Activated T-helper 1 cell treated with anti-CD3 and anti-CD28 coated beads, Interleukin-12 subunit alpha, Interleukin-12 subunit beta, Interleukin-2, Interleukin-4 antibody, amounts not matched to agents 30 ng/mL and 10 ng/mL and 1 ng/mL, durations not matched to agents 14 hours and 24 hours and 36 hours (primary cell): ENCODE measurements around the gene OSBPL2. TPM values are rescaled to one million over a fixed set of nuclear protein-coding genes. Genes with fewer than 3 reads are reported as not detected.

Experiments used
- DNase-seq: peaks from one replicate; pipeline ENCODE4 v3.0.0; 2021; ENCODE audit warnings: low spot score
- H3K27ac Mint-ChIP-seq: one replicate; pipeline ENCODE4 v1.8.0; 2021; ENCODE audit warnings: mild to moderate bottlenecking, mixed read lengths
- H3K27me3 Mint-ChIP-seq: one replicate; pipeline ENCODE4 v1.8.0; 2022; ENCODE audit warnings: mild to moderate bottlenecking, moderate library complexity, mixed read lengths; ENCODE audit not compliant: insufficient read depth
- H3K36me3 Mint-ChIP-seq: one replicate; pipeline ENCODE4 v1.8.0; 2021; ENCODE audit warnings: low read depth, mixed read lengths
- H3K4me1 Mint-ChIP-seq: one replicate; pipeline ENCODE4 v1.8.0; 2021; ENCODE audit warnings: low read depth, mixed read lengths
- H3K4me3 Mint-ChIP-seq: one replicate; pipeline ENCODE4 v1.8.0; 2021; ENCODE audit warnings: mild to moderate bottlenecking, moderate library complexity, mixed read lengths
- H3K9me3 Mint-ChIP-seq: one replicate; pipeline ENCODE4 v1.8.0; 2021; ENCODE audit warnings: mixed read lengths
- intact Hi-C: fragments of 100-400 bp; cut with micrococcal nuclease; formaldehyde crosslinking; loops from one replicate; pipeline ENCODE4 v1.15.1; 2024
- total RNA-seq: library from RNA; stranded (reverse); gene quantifications from 2 replicates; pipeline ENCODE4 v1.2.3, GENCODE V29; 2022

OSBPL2 gene
- total RNA-seq, result 27.0 and 31.6 TPM in 2 replicates

DNA sequence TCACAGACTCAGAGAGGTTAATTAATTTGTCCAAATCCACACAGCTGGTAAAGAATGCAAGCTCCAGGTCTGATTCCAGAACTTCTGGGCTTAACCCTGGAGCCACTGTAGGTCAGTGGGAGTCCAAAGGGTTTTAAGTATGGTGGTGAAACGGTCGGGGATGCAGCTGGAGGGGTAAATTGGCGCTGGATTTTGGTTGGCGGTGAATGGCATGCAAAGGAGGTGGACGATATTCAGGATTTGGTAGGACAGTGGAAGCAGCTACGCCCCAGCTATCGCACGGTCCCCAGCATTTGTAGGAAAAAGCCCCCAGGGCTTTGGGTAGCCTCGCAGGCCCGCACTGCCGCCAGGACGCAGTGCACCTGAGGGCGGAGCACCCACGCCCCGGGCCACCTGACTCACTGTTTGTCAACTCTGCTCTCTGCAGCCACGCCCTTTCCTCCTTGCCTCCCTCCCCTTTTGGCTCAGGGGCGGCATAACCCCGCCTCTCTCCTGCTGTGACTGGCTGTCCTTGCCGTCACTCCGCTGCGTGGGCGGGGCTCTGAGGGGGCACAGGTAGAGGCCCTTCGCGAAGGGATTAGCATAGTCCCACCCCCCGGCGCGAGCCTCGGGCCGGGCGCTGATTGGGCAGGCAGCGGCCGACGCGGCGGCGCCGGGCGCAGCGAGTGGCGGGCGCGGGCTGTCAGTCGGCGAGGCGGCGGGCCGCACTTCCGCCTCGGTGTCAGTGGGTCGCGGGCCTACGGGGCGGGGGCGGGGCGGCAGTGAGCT lies at the start of gene OSBPL2:
OSBPL2 (plus strand) TSS at position 721 of the 768 bp plus-strand sequence. CDS start 17,664 bp downstream, outside the sequence.
- intact Hi-C loops, result loop anchor here (1.0 to 10.0 kb wide), 10 partner anchors 18 to 1034 kb away; partner anchors contain the start of genes ADRM1, ARFGAP1, HRH3 and LSM14B
- Mint-ChIP-seq H3K4me1 (peaks cover 16% of the 10 kb centered on the region), H3K27me3 (no peaks in the 10 kb centered on the region), H3K27ac (peak within 1 kb of the TSS; percentile 58), H3K9me3 (no peaks in the 10 kb centered on the region), H3K36me3 (peaks cover 6% of the 10 kb centered on the region), H3K4me3 (peak within 1 kb of the TSS; percentile 85)
- DNase-seq, result peak; percentile 100

DNA sequence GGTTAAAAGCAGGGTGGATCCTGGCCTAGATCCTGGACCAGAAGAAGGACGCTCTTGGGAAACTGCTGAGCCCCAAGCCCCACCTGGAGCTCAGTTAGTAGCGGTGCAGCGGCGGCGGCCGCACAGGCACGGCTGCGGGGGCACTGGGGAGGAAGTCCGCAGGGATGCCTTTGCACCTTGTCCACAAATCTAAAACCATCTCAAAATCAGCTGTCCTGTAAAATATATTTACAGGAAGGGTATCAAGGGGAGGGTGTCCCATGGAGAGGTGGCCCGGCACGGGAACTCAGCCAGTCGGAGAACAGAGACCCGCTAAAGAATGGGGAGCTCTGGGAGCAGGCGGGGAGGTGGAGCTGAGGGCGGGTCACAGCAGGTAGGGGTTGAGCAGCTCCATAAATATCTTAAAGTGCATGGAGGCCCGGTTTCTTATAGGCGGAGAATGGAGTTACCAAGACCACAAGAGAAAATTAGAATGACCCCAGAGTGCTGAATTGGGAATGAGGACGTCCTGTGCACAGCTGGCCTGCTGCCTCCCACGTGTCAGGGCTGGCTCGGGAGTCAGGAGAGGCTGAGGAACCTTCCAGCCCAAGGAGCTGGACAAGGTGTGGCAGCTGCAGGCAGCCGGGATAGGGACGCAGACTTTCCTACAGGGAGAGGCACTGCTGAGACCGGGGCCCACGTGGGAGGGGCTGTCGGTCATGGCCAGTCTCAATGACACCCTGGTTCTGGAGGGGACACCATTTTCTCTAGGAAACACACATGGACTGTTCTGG lies 47.5 kb upstream of the OSBPL2 start:
- Mint-ChIP-seq H3K4me1 (peaks cover 12% of the 10 kb centered on the region), H3K27me3 (no peaks in the 10 kb centered on the region), H3K36me3 (peaks cover 15% of the 10 kb centered on the region), H3K9me3 (no peaks in the 10 kb centered on the region), H3K27ac (no peak overlapping the region), H3K4me3 (no peak overlapping the region)
- no peak for DNase-seq
- intact Hi-C loops, result no loop called here

DNA sequence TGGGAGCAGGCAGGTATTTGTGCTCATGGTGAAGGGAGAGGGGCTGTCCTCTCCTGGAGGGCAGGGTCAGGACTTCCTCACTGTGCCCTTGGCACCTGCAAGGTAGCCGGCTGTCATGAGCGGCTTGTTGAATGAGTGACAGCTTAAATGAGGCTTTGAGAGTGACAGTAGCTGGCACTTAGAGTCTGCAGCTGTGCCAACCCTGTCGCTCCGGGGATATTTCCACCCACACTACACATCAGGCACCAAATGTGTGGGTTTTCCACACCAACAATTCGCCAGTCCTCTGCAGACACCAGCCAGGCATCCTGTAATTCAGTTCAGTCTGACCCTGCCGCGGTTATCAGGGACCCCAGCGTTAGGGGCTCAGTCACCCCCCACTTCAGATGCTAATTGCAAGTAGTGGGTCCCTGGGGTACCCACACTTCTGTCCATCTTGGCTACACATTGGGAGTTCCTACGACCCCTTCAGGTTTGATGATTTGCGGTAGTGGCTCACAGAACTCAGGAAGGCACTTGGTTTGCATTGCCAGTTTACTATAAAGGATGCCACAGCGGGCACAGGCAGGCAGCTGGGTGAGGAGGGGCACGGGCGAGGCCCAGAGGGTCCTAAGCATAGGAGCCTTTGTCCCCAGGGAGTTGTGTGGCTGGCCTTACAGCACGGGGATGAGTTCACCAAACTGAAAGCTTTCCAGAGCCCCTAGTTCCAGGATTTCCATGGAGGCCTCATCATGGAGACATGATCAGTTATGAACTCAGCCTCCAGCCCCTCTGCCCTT lies 46.4 kb upstream of the OSBPL2 start:
- H3K36me3 Mint-ChIP-seq, result peaks cover 18% of the 10 kb centered on the region
- H3K27me3 Mint-ChIP-seq, result no peaks in the 10 kb centered on the region
- intact Hi-C loops, result no loop called here
- H3K4me3 Mint-ChIP-seq, result no peak overlapping the region
- DNase-seq, result no peak
- peaks cover 6% of the 10 kb centered on the region for H3K4me1 Mint-ChIP-seq
- no peak overlapping the region for H3K27ac Mint-ChIP-seq
- H3K9me3 Mint-ChIP-seq, result no peaks in the 10 kb centered on the region

DNA sequence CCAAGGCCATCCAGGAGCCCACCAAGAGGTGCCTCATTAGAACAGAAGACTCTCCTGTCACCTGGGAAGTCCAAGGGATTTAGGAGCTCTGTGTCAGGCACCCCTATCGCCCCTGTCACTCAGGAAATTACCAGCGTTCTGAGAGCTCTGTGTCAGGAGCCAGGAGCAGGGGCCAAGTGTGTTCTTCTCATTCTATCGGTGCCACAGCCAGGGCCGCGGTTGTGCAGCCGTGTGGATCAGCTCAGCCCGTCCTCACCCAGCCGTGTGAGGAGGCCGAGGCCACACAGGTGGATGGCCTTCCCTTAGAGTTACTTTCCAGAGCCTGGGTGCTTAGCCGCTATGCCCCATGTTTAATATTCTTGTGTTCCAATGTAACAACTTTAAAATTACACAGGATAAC lies 45.7 kb upstream of the OSBPL2 start:
- H3K4me1 Mint-ChIP-seq, result peaks cover 3% of the 10 kb centered on the region
- H3K27ac Mint-ChIP-seq, result no peak overlapping the region
- H3K36me3 Mint-ChIP-seq, result peaks cover 18% of the 10 kb centered on the region
- H3K9me3 Mint-ChIP-seq, result no peaks in the 10 kb centered on the region
- H3K4me3 Mint-ChIP-seq, result no peak overlapping the region
- no peaks in the 10 kb centered on the region for H3K27me3 Mint-ChIP-seq
- intact Hi-C loops, result no loop called here
- no peak for DNase-seq

DNA sequence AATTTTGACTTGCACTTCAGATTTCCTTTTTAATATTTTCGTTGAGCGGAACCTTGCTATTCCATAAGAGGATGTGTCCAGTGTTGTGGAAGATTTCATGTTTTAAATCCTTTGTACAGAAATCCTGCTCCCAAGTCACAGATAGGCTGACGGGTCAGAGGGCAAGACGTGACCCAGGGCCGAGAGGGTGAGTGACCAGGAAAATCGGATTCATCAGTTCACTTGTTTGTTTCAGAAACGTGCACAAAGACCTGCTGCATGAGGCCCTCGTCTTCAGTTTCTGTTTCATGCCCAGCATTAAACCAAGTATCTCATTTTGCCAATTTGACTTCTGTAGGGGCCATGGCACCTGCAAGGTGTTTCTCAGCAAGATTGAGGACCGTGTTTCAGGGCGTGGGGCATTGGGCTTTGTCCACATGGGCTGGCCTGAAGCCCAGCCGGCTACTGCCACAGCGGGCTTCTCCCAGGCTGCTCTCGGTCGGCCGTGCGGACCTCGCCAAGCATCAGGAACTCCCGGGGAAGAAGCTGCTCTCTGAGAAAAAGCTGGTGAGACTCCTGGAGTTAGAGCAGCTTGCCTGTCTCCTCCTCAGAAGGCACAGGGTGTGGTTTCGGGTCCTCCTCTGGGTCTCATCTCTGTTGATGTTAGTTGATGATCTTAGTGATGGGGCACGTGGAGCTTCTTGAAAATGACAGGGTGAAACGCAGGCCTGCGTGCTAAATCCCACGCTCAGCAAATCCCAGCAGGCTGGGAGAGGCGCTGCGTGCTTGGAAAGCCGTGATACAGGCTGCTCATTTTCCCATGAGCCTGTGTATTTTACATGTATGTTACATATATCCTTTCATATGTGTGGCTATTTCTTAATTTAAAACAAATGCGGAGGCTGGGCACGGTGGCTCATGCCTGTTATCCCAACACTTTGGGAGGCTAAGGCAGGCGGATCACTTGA lies 45.0 kb upstream of the OSBPL2 start:
- Mint-ChIP-seq H3K4me1 (no peaks in the 10 kb centered on the region), H3K27ac (no peak overlapping the region), H3K27me3 (no peaks in the 10 kb centered on the region), H3K36me3 (peaks cover 18% of the 10 kb centered on the region), H3K9me3 (no peaks in the 10 kb centered on the region), H3K4me3 (no peak overlapping the region)
- intact Hi-C loops, result no loop called here
- DNase-seq, result no peak

DNA sequence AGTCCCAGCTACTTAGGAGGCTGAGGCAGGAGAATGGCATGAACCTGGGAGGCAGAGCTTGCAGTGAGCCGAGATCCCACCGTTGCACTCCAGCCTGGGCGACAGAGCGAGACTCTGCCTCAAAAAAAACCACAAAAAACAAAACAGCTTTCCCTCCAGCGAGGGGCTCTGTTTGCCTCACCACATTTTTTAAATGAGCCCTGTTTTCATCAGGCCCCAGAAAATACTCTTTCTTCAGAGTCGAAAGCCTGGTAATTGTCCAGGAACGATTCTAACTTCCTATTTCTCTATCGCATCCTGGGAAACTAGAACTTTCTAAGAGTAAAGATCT lies 43.3 kb upstream of the OSBPL2 start:
- Mint-ChIP-seq H3K27ac (no peak overlapping the region), H3K36me3 (peaks cover 27% of the 10 kb centered on the region), H3K4me1 (no peaks in the 10 kb centered on the region), H3K9me3 (no peaks in the 10 kb centered on the region), H3K27me3 (no peaks in the 10 kb centered on the region), H3K4me3 (no peak overlapping the region)
- DNase-seq, result no peak
- intact Hi-C loops, result no loop called here

DNA sequence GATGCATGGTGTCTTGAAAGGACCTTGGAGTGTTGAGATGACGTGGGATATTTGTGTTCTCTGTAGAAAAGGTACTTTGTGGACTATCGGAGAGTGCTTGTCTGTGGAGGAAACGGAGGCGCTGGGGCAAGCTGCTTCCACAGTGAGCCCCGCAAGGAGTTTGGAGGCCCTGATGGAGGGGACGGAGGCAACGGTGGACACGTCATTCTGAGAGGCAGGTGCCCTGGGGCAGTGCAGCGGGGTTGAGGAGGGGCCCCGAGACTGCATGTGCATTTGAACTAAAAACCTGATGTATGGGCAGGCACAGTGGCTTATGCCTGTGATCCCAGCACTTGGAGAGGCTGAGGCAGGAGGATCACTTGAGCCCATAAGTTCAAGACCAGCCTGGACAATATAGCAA lies 42.6 kb upstream of the OSBPL2 start:
- Mint-ChIP-seq H3K9me3 (no peaks in the 10 kb centered on the region), H3K27me3 (no peaks in the 10 kb centered on the region), H3K36me3 (peaks cover 32% of the 10 kb centered on the region), H3K4me1 (no peaks in the 10 kb centered on the region), H3K4me3 (no peak overlapping the region), H3K27ac (no peak overlapping the region)
- intact Hi-C loops, result no loop called here
- DNase-seq, result no peak

DNA sequence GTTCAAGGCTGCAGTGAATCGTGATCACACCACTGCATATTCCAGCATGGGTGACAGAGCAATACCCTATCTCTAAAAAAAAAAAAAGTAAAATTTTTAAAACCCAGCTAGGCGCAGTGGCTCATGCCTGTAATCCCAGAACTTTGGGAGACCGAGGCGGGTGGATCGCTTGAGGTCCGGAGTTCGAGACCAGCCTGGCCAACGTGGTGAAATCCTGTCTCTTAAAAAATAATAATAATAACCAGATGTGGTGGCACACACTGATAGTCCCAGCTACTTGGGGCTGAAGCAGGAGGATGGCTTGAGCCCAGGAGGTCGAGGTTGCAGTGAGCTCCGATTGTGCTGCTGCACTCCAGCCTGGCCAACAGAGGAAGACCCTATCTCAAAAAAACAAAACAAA lies 42.0 kb upstream of the OSBPL2 start:
- intact Hi-C loops, result no loop called here
- no peaks in the 10 kb centered on the region for H3K9me3 Mint-ChIP-seq
- H3K36me3 Mint-ChIP-seq, result peaks cover 35% of the 10 kb centered on the region
- H3K27me3 Mint-ChIP-seq, result no peaks in the 10 kb centered on the region
- no peak overlapping the region for H3K27ac Mint-ChIP-seq
- DNase-seq, result no peak
- no peaks in the 10 kb centered on the region for H3K4me1 Mint-ChIP-seq
- no peak overlapping the region for H3K4me3 Mint-ChIP-seq

DNA sequence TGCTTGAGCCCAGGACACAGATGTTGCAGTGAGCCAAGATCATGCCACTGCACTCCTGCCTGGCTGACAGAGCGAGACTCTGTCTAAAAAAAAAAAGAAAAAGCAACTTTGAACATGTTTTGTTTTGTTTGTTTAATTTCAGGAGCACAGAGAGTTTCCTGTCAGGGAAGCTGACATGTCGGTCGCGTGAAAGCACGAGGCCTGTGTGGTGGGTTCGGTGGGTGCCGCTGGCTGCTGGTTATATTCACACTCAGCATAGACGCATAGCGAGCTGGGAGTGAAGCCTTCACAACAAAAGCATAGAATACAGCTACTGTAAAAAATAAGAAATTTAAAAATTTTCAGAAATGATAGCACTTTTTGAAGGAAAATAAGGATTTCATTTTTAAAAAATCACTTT lies 41.0 kb upstream of the OSBPL2 start:
- no peaks in the 10 kb centered on the region for H3K27me3 Mint-ChIP-seq
- intact Hi-C loops, result no loop called here
- H3K4me3 Mint-ChIP-seq, result no peak overlapping the region
- H3K27ac Mint-ChIP-seq, result no peak overlapping the region
- no peak for DNase-seq
- H3K9me3 Mint-ChIP-seq, result no peaks in the 10 kb centered on the region
- H3K36me3 Mint-ChIP-seq, result peaks cover 40% of the 10 kb centered on the region
- H3K4me1 Mint-ChIP-seq, result no peaks in the 10 kb centered on the region

DNA sequence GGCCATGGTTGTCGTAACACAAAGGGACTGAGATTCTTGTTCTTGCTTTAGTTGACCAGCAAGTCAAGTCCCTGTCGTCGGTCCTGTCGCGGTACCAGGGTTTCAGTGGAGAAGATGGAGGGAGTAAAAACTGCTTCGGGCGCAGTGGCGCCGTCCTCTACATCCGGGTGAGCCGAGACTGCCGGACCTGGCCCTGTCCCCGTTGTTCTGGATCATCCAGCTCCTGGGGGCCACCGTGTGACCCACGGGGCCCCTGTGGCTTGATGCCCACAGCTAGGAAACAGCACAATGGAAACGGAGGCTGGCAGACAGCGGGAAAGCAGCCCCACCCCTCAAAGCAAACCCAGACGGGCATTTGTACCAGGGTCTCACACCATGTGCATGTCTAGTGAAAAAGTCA lies 40.5 kb upstream of the OSBPL2 start:
- H3K36me3 Mint-ChIP-seq, result peaks cover 40% of the 10 kb centered on the region
- no peaks in the 10 kb centered on the region for H3K27me3 Mint-ChIP-seq
- intact Hi-C loops, result no loop called here
- H3K27ac Mint-ChIP-seq, result no peak overlapping the region
- no peaks in the 10 kb centered on the region for H3K4me1 Mint-ChIP-seq
- no peaks in the 10 kb centered on the region for H3K9me3 Mint-ChIP-seq
- H3K4me3 Mint-ChIP-seq, result no peak overlapping the region
- no peak for DNase-seq

DNA sequence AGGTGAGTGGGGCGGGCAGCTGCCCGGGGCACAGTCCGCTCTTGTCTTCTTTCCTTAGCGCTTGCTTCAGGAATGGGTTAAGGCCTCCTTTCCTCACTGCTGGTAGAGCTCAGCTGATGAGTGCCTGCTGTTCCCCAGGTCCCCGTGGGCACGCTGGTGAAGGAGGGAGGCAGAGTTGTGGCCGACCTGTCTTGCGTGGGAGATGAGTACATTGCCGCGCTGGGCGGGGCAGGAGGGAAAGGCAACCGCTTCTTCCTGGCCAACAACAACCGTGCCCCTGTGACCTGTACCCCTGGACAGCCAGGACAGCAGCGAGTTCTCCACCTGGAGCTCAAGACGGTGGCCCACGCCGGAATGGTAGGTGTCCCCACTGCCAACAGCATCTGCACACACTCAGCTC lies 39.8 kb upstream of the OSBPL2 start:
- Mint-ChIP-seq H3K9me3 (no peaks in the 10 kb centered on the region), H3K4me1 (no peaks in the 10 kb centered on the region), H3K36me3 (peaks cover 42% of the 10 kb centered on the region), H3K4me3 (no peak overlapping the region), H3K27me3 (no peaks in the 10 kb centered on the region), H3K27ac (no peak overlapping the region)
- intact Hi-C loops, result no loop called here
- DNase-seq, result no peak

DNA sequence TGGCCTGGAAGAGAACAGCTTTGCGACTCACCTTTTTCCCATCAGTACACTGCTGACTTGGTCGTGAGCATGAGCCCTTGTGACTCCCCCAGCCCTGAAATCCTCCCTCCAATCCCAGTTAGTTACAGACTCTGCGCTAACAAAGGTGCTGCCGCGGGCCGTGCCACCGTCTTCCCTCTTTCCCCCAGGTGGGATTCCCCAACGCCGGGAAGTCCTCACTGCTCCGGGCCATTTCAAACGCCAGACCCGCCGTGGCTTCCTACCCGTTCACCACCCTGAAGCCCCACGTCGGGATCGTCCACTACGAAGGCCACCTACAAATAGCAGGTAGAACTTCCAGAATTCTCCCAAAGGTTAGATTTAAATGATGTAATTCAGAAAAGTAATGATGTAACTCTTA lies 39.4 kb upstream of the OSBPL2 start:
- intact Hi-C loops, result no loop called here
- no peaks in the 10 kb centered on the region for H3K27me3 Mint-ChIP-seq
- H3K4me1 Mint-ChIP-seq, result no peaks in the 10 kb centered on the region
- no peaks in the 10 kb centered on the region for H3K9me3 Mint-ChIP-seq
- no peak overlapping the region for H3K27ac Mint-ChIP-seq
- DNase-seq, result no peak
- no peak overlapping the region for H3K4me3 Mint-ChIP-seq
- peaks cover 41% of the 10 kb centered on the region for H3K36me3 Mint-ChIP-seq
